ENCODE measurements around the gene PRR36.

- TF ChIP-seq CTCF (IDR thresholded peaks at IDR 0.05) = no peak
- no peak for TF ChIP-seq EZH2 (IDR thresholded peaks at IDR 0.05; ENCODE audit: borderline replicate concordance, insufficient read depth, low read depth, low read length, poor library complexity, severe bottlenecking)
Measured at GRCh38 chr19:7859831-7860713, 14.1 kb downstream of the PRR36 start.
